GM12873 (cell line): ENCODE results near the gene THOC3.
"Not testable (repeated sequence)": the region's sequence is repeated elsewhere in the genome, so short reads cannot be mapped to it uniquely, and the experiment has no call there.

ENCODE experiments used
- CTCF ChIP-seq: IDR thresholded peaks from 2 replicates; pipeline ENCODE4 v1.5.1; 2012; ENCODE audit warnings: low read depth, mild to moderate bottlenecking, moderate library complexity, low read length, control low read depth; ENCODE audit not compliant: insufficient read depth; ENCODE audit errors: missing control alignments

The THOC3 gene

GRCh38 chr5:175967471-175968372, at the start of gene THOC3:
Gene THOC3 (minus strand): TSS chr5:175968315. CDS start chr5:175968208, 107 bp downstream.
- TF ChIP-seq CTCF, result not testable (repeated sequence)

DNA sequence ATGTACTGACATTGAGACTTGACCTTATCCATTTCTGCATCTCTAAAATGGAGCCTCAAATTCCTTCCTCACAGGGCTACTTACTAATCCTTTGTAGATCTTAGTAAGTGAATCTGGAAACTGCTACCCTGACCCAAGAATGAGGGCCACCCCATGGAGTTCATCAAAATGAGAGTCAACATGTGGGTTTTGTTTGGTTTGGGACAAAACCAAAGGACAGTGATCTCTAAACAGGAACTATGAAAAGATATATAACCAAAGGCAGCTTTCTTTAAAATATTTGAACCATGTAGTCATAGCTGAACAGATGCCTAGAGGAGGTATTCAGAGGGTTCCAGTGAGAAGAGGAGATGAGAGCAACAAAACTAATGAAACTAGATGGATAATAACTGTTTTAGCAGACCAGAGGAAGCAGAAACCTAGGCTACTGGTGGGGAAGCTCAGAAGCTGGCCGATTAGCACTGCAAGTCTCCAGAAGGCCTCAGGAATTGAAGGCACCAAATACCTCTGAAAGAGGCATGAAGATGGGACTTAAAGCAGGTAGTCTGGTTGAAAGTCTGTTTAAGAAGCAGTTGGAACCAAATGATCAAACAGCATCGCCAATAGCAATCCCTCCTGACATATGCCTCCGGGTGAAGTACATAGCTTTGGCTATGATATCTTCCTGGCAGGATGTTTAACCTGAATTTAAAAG, 45.8 kb downstream of the THOC3 start:
- TF ChIP-seq CTCF, result no peak

DNA sequence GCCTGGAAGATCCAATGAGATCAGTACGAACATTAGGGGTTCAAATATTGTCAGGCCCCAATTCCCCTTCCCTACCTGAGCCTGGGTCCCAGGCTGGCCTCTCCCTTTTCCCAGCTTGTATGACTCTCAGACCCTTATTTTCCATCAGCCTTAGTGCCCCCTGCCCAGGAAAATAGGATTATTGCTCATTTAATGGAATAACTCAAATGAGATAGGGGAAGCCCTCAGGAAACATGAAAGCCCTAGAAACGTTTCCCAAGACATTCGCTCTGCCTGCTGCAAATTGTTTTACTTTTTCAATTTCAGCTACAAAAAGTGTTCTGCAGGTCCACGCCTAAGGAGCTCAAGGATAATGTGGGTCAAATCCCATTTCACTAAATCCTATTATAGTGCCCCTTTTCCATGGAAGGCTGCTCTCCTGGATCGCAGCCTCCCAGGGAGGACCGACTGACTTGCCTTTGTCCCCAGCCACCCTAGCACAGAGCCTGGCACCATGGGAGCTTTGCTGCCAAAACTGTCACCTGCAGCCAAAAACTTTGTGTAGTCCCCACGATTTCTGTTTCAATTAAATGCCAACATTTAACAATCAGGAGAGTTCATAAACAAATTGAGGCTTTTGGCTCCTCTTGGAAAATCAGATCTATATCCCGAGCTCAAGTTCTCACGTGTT, 46.9 kb downstream of the THOC3 start:
- TF ChIP-seq CTCF, result no peak

- no peak for TF ChIP-seq CTCF
These were observed 47.8 kb downstream of the THOC3 start for GRCh38 chr5:175920231-175920811.
